Stimulated activated CD8-positive, alpha-beta memory T cell treated with anti-CD3 and anti-CD28 coated beads, Interleukin-4, amount 100 ng/mL, for 24 hours (primary cell): Measurements from ENCODE around the gene ZIC4.

Source experiments
- DNase-seq: peaks from one replicate; pipeline ENCODE4 v3.0.0-alpha.2; 2020; ENCODE audit warnings: low read depth

The ZIC4 gene

DNA sequence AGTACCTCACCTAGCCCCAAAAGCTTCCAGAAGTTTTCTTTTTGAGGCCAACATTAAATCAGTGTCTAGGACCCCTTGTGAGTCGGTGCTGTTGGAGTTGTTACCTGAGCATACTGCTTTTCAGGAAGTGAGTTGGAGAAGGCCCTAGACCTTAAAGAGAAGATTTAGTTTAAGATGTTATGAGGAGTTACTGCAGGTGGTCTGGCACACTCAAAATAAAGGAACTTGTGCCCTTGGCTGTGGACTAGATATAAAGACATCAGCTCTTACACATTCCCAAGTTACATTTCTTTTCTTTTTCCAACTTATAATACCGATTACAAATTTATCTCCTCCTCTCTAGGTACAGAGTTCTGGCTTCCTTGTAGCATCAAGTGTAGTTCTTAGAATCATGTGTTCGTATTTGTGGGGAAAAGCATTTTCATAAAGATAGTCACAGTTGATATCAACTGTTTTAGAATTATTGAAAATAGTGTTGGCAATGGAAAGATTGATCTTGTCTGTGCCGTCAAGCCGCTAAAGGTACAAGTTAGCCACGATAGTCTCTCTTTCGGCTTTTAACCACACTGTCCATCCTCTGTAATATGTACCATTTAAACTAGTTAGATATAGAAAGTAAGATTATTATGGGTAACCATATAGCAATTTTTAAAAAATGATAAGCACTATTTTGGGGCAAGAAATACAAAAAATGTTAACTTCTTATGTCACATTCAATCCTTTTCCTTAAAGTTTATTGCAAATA lies 11.4 kb upstream of the ZIC4 start:
- no peak for DNase-seq

DNA sequence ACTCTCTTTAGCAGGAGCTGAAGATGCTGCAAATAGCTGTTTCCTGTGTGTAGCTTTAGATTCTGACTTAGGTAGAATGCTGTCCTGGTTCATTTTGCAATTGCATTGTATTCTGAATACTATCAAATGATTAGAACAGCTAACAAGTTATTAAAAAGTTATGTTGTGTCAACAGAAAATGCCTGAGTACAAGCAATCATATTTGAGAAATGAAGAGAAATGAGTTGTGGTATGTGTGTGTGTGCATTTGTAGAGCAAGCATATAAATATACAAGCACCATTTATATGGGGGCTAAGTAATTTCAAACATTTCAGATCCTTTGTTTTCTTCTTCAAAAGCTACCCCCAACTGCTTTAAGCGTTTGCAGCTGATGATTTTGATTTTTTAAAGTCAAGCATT lies 10.6 kb upstream of the ZIC4 start:
- DNase-seq, result no peak

DNA sequence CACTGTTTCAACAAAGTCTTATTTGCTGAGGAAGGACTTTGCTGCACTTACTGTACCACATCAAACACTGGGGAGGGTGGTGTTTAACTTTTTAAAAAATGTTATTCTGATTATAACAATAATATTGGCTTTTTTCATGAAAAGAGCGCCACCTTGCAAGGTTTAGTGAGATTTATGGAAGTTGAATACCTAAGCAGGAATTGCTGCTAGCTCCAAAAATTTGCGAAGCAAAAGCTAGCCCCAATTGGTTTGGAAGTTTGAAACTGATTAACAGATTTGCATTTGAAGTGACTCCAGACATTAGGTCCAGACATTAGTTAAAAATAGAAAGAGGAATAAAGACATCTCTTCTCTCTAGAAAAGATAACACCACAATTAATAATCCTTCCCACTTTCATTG lies 9.5 kb upstream of the ZIC4 start:
- no peak for DNase-seq

DNA sequence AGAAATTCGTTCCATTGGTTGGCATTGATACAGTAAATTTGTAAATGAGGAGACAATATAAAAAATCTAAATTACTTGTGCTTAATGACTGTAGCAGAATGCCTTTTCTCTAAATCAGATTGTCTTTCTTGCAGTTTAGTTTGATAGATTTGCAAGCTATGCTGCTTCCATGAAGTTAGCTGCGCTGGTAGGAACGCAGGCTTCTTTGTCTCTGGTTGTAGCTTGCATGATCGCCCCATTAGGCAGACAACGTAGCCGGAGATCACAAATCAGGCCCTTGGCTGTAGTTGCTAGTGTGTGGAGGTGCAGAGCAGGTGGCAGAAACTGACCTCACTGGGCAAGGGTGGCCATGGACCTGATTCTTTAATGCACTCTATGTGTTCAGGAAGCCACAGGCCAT lies 8.9 kb upstream of the ZIC4 start:
- no peak for DNase-seq

DNA sequence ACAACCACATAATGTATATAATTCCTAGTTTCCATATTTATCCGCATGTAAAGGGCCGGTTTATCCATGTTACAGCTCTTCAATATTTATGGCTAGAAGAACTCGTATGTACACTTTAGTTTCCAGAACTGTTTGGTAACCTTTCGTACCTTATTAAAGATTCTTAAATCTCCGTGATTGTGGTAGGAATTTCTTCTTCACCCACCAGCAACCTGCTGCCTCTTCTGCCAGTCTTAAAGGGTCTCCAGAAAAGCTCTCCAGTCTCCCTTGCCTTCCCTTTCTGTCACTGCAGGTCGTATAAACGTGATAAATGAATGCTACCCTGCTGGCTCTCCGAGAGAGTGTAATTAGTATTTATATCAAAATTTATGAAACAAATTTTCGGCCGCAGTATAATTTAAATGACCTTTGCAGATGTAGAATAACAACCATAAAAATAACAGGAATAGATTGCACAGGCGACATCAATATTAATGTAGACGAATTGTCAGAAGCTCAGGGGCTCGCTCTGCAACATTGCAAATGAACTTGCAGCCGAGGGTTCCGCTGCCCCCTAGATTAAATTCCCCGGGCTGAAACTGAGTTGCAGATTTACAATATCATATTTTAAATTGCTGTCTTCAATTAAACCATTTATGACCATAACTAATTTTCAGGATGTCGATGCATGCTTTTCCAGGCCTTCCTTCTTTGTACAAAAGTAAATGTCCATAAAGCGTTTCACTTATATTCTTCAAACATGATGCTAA lies 8.2 kb upstream of the ZIC4 start:
- no peak for DNase-seq

DNA sequence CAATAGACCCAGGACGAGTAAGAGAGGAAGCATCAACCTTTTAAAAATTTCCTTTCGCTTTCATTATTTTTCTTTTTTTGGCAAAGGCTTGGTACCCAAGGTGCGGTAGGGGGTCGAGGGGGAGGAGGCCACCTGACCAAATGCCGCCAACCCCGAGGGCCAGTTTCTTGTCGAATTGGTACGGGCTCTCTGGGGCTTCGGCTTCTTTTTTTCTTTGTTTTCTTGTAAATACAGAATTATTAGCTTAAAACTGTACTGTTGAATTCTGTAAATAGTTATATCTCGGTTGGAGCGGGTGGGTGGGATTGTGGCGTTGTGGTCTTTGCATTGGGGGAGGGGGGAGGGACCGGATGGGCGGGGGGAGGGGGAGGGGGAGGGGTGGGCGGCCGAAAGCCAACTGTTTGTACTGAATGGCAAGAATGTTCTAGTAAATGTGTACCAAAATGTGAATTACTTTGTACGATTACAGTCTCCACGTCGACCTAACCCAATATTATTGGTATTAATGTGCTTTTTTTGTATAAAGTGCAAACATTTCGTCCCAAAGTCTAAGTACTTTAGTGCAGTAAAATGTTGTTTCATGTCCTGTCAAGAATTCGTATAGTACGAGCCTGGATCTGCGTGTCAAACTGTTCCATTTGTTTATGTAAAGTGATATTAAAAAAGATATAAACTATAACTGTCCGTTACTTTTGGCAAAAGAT lies 7.5 kb upstream of the ZIC4 start:
- DNase-seq, result no peak

DNA sequence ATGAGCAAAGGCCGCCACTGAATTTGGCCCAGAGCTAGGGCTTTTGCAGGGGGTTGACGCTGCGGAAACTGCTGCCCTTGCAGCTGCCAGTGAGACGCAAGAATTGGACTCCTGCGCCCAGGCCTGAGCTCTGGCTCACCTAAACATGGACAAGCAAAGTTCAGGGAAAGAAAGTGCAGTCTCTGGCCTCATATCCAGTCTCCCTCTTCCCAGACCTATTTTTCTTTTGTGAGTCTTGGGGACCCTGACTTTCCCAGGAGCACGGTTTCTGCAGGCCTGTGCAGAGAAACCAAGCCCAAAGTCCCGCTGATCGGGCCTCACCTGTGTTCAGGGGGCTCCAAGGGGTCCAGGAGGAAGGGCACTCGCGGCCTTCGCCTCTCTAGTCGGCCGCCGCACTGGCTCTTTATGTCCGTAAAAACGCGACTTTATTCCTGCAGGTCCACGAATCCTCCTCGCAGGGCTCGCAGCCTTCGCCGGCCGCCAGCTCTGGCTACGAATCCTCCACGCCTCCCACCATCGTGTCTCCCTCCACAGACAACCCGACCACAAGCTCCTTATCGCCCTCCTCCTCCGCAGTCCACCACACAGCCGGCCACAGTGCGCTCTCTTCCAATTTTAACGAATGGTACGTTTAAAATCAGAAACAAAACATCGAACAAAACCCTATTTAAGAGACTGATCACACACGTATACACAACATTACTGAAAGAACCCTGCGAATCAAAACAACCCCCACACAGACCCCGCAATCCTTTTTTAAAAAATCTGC lies 6.8 kb upstream of the ZIC4 start:
- DNase-seq, result no peak

DNA sequence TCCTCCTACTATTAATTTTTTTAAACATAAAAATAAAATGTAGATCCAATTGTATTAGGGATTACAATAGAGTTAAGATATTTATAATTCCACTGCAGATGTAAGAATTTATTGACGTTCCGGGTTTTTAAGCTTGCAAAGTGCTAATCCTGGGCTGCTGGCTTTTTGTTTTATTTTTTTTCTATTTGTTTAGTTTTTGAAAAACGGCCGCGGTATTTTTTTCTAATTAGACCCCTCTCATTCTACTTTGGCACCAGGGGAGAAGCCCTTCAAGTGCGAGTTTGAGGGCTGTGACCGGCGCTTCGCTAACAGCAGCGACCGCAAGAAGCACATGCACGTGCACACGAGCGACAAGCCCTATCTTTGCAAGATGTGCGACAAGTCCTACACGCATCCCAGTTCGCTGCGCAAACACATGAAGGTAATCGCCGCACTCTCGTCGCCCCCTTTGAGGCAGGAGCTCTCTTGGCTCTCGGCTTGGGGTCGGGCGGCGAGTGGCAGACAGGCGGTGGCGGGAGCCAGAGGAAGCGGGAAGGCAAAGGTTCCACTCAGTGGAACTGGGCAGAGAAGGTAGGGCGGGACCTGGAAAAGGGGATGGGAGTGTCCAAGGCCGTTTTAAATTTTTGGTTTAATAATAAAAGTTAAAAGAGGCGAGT lies 6.0 kb upstream of the ZIC4 start:
- DNase-seq, result no peak

DNA sequence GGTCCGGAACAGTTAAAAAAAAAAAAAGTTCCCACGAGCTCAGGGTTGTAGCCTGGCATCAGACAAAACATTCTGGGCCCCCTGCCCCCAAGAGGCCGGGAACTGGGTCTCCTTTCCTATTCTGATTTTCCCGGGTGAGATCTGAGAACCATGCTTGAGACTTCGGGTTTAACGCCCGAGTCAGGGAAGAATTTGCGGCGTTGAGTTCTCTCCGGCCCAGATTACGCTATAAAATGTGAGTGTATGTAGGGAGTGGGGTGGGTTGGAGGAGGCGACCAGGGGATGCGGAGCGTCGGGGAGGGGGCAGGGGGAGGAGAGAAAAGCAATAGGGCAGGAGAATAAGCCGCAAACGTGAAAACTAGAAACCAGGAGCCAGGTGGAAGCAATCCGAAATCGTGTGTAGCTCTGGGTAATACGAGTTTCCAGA lies 5.5 kb upstream of the ZIC4 start:
- DNase-seq, result no peak

DNA sequence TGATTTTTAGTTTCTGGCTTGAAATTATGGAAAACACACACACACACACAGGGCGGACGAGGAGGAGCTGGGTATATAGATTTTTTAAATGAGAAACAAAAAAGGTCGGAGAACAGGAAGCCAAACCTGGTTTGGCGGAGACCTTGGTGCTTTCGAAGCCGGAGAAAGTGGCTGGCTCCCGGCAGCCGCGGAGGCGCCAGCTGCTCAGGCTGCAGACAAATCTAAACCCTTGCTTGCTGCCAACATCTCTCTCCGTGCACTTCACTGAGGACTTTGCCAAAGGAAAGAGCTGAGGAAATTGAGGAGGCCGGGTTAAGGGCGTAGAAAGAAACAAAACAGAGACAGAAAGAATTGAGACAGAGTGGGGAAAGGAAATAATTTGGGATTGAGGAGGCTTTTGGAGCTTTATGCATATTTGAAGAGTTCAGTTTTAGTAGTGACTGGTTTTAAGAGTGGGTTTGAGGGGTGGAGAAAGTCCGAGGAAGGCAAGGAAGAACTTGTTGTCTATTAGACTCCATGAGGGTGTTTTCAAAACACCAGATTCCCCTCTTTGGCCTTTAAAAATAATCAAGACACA lies 5.0 kb upstream of the ZIC4 start:
- DNase-seq, result no peak

DNA sequence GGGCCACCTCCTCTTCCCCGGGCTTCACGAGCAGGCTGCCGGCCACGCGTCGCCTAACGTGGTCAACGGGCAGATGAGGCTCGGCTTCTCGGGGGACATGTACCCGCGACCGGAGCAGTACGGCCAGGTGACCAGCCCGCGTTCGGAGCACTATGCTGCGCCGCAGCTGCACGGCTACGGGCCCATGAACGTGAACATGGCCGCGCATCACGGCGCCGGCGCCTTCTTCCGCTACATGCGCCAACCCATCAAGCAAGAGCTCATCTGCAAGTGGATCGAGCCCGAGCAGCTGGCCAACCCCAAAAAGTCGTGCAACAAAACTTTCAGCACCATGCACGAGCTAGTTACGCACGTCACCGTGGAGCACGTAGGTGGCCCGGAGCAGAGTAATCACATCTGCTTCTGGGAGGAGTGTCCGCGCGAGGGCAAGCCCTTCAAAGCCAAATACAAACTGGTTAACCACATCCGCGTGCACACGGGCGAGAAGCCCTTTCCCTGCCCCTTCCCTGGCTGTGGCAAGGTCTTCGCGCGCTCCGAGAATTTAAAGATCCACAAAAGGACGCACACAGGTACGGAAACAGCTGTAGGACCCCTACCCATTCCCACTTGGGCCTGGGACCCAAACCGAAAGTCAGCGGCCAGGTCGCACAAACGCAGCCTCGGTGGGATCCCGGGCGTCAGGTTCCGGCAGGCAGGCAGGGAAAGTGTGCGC lies 4.3 kb upstream of the ZIC4 start:
- no peak for DNase-seq

DNA sequence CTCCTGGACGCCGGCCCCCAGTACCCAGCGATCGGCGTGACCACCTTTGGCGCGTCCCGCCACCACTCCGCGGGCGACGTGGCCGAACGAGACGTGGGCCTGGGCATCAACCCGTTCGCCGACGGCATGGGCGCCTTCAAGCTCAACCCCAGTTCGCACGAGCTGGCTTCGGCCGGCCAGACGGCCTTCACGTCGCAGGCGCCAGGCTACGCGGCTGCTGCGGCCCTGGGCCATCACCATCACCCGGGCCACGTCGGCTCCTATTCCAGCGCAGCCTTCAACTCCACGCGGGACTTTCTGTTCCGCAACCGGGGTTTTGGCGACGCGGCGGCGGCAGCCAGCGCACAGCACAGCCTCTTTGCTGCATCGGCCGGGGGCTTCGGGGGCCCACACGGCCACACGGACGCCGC lies 3.8 kb upstream of the ZIC4 start:
- no peak for DNase-seq

DNA sequence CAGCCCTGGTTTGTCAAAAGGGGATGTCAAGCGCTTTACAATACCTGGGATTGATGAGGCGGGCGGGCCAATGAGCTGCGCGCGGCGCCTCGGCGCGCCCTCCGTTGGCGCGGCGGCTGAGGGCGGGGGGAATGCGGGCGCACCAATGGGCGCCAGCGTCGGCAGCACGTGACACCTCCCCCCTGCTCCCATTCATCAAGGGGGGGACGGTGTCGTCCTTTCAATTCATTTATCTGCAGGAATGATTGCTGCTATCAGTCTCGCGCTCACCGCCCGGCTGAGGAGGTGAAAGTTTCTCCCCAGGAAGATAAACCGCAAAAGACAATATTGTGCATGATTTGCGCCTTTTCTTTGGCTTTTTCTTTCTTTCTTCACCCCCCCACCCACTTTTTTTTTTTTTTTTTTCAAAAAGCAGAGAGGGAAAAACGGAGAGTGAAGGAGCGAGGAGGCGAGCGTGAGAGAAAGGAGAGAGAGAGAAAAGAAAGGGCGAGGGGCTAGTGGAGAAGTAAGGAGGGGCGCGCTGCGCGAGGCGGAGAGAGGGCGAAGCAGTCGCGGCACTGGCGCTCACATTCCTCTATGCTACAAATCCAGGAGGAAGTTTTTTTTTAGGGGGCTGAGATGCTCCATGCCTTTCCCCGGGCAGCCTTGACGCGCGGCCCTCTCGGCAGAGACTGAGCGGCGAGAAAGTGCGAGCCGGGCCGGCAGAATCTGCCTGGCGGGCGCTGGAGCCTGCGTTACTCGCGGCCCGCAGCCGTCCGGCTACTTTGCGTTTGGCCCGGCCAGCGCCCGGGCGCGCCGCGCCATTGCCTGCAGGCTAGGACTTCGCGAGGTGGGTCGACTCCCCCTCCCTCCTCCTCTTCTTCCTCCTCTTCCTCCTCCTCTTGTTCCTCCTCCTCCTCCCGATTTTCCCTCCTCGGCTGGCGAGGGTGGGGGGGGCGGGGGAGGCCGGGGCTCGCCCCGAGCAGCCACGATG lies 3.1 kb upstream of the ZIC4 start, which contains the start of gene ZIC1:
TSS of gene ZIC1 (plus strand) at position 223 of the 973 bp plus-strand sequence. CDS start at position 971, 748 bp downstream.
- no peak for DNase-seq

DNA sequence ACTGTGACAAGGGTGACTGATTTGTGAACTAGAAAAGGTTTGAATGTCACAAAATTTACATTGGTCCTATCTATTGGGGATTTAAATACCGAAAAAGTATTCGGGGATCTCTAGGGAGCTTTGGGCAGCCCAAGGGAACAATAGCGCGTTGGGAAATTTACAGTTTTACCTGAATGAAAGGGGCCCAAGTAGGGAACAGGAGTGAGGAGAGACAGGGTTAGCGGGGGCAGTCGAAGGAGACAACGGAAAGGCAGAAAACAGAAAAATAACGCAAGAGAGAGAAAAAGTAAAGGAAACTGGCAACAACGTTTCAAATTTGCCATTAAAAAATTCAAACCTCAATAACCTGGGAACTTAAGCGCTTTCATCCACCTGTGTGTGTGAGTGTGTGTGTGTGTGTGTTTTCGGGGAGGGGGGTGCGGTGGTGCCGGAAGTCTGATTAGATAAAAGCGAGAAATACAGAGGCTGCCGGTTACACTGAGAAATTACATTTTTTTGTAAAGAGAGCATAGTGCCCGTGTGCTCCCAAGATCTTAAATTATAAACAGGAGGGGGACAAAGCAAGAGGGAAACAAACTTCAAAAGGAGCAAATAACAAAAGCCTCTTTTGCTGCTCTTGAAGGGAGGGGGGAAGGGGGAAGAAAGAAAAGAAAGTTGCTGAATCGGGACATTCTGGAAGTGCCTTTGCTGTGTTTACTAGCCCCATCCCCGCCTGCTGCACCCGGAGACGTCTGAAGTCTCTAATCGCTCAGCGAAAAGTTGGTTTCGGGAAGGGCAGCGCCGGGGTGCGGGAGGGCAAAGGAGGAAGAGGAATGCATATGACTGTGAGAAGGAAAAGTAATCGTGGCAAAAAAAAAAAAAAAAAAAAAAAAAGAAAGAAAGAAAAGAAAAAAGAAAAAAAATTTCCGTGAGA lies 2.1 kb upstream of the ZIC4 start:
- no peak for DNase-seq

DNA sequence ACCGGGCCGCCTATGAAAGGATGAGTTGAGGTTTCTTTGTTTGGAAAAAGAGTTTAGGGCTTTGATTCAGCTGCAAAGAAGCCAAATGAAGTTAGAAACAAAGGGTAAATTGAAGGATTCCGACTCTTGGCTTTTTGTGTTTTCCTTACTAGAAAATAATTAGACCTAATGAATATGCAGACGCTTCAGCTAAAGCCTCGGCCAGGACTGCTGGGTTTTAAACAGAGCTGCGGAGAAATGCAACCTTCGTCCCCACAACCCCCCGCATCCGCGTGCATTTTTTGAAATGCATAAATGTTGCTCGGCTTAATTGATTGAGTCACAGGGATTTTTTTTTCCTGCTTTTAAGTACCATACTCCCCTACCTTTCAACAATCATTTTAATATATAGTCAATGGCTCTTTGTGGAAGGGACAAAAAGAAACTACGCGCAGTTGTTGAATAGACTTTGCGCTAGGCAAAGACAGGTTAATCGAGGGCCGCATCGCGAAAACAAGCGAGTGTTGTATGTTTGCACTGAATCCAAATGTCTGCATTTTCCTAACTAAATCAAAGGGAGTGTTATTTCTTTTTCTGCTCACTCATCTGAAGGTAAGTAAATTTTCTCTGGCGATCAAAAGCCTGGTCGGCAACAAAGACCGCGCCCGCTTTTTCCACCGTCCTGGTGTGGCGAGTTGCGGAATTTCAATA lies 1.3 kb upstream of the ZIC4 start:
- no peak for DNase-seq

DNA sequence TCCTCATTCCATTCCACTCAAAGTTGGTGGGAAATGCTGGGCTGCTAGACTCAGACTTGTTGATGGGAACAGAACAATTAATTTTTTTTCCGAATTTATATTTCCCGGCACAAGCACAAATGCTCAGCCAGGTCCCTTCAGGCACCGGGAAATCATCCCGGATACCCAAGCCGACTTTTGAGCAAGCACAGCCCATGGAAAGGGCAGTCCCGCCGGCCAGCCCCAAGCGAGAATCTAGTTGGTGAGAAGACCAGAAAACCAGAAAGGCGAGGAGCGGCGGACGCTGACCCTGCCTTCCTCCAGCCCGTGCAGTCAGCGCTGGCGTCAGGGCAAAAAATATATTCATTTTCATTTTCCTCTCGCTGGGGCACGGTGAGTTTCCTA lies 763 bp upstream of the ZIC4 start:
- no peak for DNase-seq

DNA sequence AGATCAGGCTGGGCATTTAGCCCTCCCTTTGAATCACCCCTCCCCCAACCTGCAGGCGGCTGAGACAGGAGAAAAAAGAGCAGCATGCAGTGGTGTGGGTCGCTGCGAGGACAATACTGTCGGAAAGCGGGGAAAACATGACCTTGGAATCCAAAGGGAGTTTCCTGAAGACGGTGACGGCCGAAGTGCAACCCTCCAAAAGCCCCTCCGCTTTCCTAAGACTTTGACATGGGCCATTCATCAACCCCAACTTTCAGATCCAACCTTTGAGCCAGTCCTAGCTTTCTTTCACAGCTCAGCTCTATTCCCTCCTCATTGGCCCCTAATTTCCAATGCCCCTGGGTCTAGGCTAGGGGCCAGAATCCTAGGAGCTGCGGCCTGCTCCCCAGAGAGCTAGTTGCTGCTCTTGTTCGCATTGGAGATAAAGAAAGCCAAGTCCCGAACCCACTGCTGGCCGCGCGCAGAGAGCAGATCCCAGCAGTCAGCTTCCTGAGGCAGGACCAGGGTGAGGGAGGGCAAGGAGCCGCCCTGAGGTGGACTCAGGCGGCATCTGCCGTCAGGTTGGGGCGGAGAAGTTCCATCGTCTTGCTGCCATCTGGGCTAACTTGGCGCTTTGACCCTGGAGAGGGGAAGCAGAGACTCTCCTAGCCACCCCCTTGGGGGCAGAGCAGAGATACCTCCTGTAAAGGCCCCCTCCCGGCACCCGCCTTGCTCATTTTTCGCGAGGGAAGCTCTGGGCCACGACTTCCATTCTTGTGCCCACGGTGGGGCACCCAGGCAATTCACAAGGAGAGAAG lies 914 bp downstream of the ZIC4 start:
- no peak for DNase-seq
